GM21619 (cell line): ENCODE data around the gene KASH5.

Experiments
- ATAC-seq: cut with Tn5 transposase; IDR thresholded peaks from one replicate; pipeline ENCODE4 v1.9.1; 2021; ENCODE audit not compliant: unreplicated experiment

The KASH5 gene

DNA sequence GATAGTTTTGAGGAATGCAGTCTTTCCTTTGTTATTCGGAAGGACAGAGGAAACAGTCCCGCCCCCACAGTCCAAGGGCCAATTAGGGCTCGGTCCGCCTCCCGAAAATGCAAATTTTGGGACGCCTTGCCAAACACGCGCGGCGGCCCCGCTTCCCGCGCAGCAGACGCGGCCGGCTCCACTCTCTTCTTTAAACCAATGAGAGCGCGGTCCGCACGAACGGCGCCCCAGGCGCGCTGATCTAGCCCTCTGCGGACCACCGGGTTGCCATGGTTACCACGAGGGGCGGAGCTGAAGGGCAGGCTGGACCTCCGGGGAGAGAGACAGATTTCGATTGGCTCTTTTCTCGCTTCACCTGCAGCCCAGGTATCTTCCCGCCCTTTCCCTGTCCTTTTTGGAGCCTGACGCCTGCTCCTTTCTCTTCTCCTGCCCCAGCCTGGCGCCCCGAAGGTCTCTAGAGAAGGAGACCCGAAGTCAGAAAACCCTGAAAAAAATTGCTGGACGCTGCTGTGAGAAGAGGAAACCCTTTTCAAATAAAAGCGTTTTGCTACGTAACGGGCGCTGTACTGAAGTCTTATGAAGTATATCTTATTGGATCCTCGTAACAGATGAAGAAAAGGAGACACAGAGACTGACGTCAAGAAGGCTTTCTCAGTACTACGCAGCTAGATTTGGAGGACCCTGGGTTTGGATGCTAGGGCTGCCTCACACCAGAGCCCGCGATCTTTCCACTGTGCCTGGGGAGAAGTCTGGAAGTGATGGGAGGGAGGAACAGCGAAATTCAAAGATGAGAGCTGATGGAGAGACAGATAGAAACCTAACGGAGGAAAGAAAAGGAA lies 33.2 kb downstream of the KASH5 start:
- ATAC-seq, result no peak

GRCh38 chr19:49421878-49422202 lies 33.8 kb downstream of the KASH5 start:
- ATAC-seq, result no peak

- no peak for ATAC-seq
Observed at GRCh38 chr19:49422407-49423070, 34.5 kb downstream of the KASH5 start.

DNA sequence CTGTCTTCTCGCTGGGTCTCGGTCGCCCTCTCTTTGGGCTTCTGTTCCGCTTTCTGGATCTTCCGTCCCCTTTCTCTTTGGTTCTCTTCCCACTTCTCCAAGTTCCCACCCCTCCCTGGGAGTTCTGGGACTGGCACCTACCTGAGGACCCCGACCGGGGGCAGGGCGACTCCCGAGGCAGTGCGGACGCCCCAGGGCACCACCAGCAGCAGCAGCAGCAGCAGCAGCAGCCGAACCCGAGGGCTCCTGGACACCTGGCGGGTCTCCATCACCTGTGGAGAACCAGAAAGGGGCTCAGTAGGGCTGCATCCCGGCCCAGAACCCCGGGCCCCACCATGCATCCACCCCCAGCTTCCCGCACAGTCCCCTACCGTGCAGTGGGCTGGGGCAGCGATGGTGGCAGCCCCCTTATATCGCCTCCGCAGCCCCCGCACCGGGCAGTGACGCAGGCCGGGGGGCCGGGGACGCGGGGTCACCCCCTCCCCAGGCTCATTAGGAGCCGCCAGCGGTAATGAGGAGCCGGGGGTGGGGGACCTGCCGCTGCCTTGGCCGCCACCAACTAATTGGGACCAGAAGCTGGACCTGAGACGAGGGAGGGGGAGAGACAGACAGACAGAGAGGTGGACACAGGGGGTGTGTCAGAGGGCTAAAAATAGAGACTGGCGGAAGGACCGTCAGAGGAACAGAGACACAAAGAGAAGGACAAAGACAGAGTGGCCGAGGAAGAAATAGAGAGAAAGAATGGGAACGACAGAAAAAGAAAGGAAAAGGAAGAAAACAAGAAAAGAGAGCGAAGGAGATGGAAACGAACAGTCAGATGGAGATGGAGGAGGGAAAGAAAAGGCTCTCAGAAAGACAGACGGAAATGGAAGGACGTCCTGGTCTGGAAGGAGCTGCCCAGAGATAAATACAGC lies 35.3 kb downstream of the KASH5 start, which contains the start of gene PTH2:
Gene PTH2 (minus strand): TSS at position 371 of the 914 bp plus-strand sequence. CDS start 102 bp downstream, at position 269.
- no peak for ATAC-seq

DNA sequence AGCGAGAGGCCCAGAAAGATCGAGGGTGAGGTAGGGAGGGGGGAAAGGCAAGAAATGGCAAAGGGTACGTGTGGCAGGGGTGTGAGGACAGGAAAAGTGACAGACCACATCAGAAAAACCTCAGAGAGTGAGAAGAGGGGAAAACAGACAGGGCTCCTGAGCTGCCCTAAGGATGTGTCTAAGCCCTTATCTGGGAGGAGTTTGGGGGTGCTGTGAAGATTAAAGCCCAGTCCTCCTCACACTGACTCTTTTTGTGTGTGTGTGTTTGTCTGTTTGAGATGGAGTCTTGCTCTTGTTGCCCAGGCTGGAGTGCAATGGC lies 35.9 kb downstream of the KASH5 start:
- no peak for ATAC-seq

DNA sequence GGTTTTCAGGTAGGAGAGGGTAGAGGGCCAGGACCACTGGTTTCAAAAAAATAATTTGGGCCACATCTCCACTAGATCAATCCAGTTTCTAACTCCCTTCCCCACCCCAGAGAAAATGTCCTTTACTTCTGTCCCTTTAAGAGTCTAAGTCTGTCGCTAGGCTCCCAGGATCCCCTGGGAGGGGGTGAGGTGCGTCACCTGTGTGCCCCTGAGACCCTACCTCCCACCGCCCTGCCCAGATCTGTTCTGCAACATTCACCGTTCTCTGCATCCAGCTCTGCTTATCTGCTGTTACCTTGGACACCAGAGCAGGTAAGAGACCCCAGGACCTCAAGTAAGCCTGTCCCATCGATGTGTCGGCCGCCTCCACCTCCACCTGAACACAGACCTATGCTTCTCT lies 37.1 kb downstream of the KASH5 start, which contains the start of gene GFY:
Gene GFY (plus strand): TSS at position 211 of the 400 bp plus-strand sequence. CDS start 1,043 bp downstream, outside the sequence.
- no peak for ATAC-seq

- no peak for ATAC-seq
Observed at GRCh38 chr19:49425922-49426592, 38.0 kb downstream of the KASH5 start.

- no peak for ATAC-seq
Observed at GRCh38 chr19:49427339-49427738, 39.3 kb downstream of the KASH5 start.

GRCh38 chr19:49427855-49428546 lies 40.0 kb downstream of the KASH5 start:
- no peak for ATAC-seq

GRCh38 chr19:49428547-49429451 lies 40.8 kb downstream of the KASH5 start:
- no peak for ATAC-seq

DNA sequence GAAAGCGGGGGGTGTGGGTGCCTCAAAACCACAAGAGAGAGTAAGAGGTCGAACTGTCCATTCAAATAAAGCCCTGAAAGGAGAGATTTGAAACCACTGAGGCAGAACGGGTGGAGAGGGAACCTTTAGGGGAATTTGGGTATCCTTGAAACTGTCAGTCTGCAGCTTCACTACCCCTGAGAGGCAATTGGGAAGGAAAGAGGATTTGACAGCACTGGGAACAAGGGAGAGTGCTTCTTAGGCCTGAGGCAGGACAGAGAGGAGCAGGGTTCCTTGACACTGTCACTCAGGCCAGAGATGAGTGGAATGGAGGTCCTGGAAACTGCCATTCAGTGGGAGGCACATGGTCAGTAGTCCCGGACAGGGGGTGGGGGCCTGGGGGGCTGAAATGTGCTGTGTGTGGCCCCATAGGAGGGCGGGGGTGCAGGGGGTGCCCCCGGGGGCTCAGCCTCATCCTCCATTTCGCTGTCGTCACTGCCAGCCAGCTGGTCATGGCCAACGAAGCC lies 42.2 kb downstream of the KASH5 start:
- no peak for ATAC-seq

DNA sequence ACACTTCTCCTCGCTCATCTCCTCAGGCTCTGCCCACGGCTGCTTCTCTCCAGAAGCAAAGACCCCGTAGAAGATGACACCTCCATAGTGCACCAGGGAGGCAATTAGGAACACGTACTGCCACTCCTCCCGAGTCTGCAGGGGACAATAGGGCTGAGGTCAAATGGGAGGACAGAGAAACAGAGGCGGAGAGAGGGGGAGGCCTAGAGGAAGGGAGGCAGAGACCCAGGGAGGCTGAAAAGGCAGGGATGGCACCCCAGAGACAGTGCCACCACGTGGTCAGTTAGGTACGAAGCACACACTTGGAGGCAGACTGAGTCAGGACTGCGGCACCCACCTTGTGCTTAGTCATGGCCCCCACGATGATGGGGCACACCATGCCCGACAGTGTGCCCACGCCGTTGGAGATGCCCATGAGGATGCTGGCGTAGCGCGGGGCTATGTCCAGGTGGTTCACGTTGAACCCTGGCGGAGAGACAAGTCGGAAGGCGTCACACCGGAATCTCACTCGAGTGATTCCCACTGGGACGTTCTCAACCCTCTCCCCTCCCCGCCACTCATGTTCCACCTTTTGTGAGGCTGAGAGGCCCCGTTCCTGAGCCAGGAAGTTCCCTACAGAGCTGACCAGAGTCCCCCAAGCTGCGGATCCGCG lies 42.8 kb downstream of the KASH5 start:
- no peak for ATAC-seq

DNA sequence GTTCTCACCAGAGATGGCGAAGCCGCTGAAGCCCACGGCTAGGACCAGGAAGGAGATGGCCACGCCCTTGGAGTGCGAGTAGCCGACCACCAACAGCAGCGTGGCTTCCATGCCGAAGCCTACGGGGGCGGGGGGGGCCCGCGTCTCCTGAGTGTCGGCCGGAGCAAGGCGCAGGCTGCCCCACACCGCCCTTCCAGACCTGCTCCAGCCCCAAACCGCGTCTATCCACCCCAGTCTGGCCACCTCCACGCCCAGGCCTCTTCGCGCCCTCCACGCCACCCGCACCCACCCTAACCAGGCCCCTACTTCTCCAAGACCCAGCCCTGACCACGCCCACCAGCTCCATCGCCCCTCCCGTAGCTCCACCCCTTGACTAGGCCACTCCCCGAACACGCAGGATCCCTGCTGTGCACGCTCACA lies 43.3 kb downstream of the KASH5 start:
- ATAC-seq, result no peak

GRCh38 chr19:49432141-49433073 lies 44.4 kb downstream of the KASH5 start:
- ATAC-seq, result no peak

DNA sequence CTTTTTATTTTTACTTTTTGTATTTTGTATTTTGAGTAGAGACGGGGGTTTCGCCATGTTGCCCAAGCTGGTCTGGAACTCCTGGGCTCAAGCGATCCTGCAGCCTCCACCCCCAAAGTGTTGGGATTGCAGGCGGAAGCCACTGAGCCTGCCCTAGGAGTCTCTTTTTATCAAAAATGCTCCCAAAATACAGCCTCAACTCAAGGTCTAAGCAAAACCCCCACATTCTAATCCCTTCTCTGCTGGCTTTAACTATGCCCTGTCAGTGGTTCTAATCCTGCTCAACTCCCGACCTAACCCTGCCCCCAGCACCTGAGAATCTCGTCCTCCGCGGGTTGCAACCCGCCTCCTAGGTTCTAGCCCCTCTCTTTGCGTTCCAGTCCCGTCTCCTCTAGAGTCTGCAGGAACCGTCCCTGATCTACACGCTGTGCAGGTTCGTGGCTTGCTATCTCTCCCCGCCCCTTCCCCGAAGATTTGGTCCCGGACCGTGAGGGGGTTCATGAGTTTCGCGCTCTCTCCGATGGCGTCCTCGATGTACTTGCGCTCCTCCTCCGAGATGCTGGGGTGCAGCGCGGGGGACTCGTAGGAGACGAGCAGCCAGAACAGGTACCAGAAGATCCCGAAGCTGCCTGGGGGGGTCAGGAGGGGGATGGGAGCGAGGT lies 45.3 kb downstream of the KASH5 start:
- no peak for ATAC-seq

- no peak for ATAC-seq
Observed at GRCh38 chr19:49434907-49435583, 47.0 kb downstream of the KASH5 start.
